ENCODE data around the gene CLDN1.
A peak's percentile ranks its signal among the peaks of the same experiment; 100 is the strongest.

The CLDN1 gene, protein sequence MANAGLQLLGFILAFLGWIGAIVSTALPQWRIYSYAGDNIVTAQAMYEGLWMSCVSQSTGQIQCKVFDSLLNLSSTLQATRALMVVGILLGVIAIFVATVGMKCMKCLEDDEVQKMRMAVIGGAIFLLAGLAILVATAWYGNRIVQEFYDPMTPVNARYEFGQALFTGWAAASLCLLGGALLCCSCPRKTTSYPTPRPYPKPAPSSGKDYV

GRCh38 chr3:190321789-190322603, at the start of gene CLDN1:
Gene CLDN1, minus strand, starts transcription at chr3:190322446. Its CDS starts 240 bp downstream, at chr3:190322206.
- DNase-seq, result peak; percentile 1

GRCh38 chr3:190371152-190371551, 48.9 kb upstream of the CLDN1 start:
- no peak for DNase-seq

GRCh38 chr3:190370369-190370768, 48.1 kb upstream of the CLDN1 start:
- no peak for DNase-seq

DNA sequence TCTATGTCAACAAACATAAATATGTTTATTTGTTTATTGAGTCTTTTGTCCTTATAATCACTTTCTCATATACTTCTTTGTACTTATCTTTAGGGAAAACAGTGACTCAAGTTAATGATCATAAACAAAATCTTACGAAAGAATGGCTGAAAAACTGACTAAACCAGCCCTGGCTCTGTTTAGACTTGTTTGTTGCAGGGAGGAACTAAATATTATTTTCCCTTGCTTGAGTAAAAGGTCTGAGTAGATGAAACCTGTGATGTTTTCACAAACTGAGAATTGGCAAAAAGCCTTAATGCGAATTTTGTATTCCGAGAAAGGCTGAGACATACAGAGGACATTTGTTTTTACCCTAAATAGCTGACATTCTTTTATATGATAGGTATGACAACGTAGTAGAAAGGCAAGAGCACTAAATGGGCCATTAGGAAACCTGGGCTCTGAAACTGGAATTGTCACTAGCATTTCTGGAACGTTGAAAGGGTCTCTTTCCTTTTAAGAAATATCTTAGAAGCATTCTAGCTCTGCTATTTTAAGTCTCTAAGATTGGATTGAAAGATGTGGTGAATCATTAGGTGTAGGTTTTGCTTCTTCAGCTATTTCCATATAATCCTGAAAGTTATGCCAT, 47.5 kb upstream of the CLDN1 start:
- DNase-seq, result no peak

GRCh38 chr3:190368881-190369280, 46.6 kb upstream of the CLDN1 start:
- no peak for DNase-seq

- no peak for DNase-seq
Observed at GRCh38 chr3:190366133-190366532, 43.9 kb upstream of the CLDN1 start.

- DNase-seq, result no peak
Observed at GRCh38 chr3:190362258-190362657, 40.0 kb upstream of the CLDN1 start.

DNA sequence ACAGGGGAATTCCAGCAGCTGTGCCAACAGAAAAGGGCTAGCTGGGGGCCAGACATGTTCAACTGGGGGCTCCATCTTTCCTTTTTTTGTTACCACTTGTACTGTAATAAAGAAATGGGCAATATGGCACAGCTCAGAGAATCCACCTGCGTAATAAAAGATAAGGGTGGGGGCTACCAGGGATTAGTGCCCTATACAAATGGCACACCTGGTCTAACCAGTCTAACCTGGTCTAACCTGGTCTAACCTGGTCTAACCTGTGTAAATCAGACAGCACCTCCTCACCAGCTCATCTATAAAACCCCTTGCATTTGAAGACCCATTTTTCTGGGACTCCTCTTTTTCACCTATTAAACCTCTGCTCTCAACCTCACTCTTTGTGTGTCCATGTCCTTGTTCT, 39.5 kb upstream of the CLDN1 start:
- no peak for DNase-seq

DNA sequence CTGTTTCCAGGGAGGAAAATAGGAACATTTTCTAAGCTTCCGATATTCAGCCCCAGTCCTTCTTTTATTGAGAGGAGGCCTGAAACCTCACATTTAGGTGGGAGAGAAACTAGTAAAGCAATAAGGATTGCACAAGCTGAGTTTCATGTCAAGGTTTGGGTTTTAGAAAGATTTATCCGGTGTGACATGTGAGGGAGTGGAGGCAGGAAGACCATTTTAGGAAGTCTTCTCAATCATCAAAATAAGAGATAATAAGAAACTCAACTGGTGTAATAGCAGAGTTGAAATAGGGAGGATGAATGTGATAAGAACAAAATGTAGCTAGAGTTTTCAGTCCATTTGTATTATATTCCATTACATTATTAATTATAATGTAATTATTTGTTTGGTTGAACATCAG, 38.0 kb upstream of the CLDN1 start:
- DNase-seq, result no peak

DNA sequence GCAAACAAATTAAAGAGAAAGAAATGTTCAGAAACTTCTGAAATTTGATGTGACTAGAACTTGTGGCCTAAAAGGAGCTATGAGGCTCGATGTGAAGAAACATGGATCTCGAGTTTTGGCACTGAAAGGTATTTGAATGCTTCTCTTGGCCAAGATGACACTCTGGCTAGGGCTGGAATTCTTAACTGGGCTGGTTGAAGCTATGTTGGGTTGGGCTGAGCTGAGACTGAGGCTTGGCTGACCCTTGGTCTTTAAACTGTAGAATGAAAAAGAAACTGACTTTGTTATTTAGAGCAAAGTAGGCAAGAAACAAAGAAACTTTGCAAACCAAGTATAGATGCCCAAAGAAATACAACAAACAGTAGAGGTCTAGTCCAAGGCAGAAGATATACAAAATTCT, 37.6 kb upstream of the CLDN1 start:
- no peak for DNase-seq

DNA sequence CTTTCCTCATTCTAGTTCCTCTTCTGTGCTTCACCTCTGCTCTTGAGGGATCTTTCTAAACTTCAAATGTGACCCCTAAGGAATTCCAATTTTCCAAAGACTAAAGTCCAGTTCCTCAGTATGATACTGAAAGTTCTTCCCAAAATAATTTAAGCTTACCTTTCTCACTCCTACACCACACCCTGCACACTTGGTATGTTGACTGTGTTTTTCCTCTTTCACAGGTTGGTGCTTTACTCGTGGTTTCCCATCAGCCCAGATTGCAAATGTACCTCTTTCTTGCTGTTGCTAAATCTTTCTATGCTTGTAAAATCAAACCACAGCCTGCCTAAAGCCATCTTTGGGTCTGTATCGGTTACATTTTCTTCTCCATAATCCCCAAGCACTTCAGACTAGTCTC, 35.2 kb upstream of the CLDN1 start:
- no peak for DNase-seq

DNA sequence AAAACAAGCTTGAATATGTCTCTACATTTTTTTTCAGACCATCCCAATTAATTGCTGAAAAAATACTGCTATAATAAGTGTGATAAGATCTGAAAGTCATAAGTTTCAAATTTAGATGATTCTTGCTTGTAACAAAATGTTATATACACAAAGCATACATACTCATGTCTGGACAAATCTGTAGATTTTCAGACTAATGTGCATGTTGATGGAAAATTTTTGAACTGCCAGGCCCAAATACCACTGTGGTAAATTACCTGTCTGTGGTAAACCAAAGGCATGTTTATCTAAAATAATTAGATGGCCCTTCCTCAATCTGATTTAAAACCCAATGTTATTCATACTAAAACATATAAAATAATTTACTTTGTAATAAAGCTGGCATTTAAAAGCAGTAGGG, 34.0 kb upstream of the CLDN1 start:
- no peak for DNase-seq

- no peak for DNase-seq
Observed at GRCh38 chr3:190352861-190353457, 30.7 kb upstream of the CLDN1 start.

DNA sequence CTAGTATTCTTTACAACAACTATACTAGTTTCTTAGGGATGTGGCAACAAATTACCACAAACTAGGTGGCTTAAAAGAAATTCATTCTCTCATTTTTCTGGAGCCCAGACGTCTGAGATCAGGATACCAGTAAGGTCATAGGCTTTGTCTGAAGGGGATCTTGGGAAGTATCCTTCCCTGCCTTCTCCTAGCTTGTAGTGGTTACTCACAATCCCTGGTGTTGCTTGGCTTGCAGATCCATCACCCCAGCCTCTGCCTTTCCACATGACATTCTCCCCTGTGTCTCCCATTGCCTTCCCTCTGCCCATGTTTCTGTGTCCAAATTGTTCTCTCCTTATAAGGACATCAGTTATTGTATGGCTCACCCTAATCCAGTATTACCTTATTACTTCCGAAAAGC, 24.3 kb upstream of the CLDN1 start:
- DNase-seq, result no peak

DNA sequence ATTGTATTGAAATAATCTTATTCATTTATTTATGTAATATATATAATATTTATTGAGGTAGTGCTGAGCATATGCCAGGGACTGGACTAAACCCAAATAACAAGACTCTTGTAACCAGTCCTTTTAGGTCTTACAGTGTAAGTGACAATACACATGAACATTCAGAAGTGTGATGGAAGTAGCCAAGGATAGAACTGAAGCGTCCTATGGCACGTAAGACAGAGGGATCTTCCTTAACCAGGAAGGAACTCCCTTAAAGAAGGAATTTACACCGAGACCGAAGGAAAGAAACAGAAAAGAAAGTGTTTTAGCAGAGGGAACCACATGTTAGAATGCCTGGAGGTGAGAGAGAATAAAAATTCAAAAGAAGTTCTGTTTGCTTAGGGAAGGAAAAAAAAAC, 23.6 kb upstream of the CLDN1 start:
- no peak for DNase-seq

GRCh38 chr3:190345027-190345821, 23.0 kb upstream of the CLDN1 start:
- DNase-seq, result no peak

GRCh38 chr3:190340071-190340470, 17.8 kb upstream of the CLDN1 start:
- DNase-seq, result no peak

- DNase-seq, result no peak
Observed at GRCh38 chr3:190339130-190339529, 16.9 kb upstream of the CLDN1 start.

- no peak for DNase-seq
Observed at GRCh38 chr3:190338717-190339116, 16.5 kb upstream of the CLDN1 start.

DNA sequence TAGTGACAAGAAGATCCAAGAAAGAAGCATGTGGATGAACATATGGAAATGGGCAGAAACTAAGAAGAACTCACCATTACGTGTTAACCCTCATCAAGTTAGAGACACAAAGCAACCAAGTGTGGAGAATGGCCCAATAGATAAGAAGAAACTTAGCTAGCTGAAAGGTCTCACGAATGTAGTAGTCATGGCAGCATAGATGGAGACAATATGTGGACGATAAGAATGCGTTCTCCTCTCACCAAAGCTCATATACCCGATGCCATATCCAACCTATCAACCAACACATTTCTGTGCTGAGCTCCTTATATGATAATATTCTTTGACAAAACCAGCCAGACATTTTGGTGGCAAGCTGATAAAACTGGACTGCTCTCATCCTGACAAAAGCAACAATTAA, 15.1 kb upstream of the CLDN1 start:
- DNase-seq, result no peak

DNA sequence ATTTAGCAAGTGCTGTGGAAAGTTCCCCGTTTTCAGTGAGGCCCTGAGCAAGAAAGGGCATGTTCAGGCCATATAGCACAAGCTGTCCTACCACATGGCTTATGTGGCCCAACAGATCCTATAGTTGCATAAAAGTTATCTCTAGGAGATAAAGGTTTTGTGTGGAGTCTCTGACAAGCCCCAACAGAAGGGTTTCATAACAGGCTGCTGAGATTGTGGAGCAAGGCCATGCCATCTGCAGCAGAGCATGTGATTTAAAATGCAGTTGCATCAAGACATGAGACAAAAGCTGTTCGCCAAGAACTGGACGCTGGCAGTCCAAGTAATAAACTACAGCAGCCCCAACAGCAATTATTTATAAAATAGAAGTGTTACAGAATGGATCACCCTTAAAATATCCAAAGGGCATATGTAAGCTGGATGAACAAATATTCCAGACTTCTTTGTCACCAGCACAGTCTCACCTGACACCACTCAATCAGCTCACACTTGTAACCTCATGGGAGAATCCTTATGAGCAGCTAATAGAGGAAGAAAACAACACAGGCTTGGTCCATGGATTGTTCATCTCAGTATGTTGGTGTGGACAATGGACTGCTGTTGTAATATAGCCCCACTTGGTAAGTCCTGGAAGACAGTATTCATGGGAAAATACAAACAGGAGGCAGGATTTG, 14.4 kb upstream of the CLDN1 start:
- no peak for DNase-seq

DNA sequence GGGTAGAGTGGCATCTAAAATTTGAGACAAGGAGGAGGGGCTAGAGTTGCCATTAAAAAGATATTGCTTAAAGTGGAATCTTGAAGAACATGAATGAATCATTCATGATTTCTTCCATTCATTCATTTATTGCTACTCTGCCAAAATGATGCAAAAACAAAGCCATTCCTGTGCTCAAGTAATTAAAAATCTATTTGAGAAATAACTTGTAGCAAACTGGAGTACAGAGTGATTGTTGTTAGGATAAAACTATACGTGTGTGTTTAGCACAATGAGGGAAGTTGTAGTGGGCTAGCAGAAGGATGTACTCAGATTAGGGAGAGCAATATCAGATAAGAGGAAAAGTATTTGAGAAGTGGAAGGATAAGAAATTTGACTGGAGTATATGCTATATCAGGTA, 11.7 kb upstream of the CLDN1 start:
- no peak for DNase-seq
